ENCODE results near the gene ZDHHC3. TPM values are rescaled to one million over a fixed set of nuclear protein-coding genes. Genes with fewer than 3 reads are reported as not detected.
A peak's percentile ranks its signal among the peaks of the same experiment; 100 is the strongest.

The ZDHHC3 gene, protein sequence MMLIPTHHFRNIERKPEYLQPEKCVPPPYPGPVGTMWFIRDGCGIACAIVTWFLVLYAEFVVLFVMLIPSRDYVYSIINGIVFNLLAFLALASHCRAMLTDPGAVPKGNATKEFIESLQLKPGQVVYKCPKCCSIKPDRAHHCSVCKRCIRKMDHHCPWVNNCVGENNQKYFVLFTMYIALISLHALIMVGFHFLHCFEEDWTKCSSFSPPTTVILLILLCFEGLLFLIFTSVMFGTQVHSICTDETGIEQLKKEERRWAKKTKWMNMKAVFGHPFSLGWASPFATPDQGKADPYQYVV
- 59.9 and 81.4 TPM in 2 replicates for total RNA-seq

DNA sequence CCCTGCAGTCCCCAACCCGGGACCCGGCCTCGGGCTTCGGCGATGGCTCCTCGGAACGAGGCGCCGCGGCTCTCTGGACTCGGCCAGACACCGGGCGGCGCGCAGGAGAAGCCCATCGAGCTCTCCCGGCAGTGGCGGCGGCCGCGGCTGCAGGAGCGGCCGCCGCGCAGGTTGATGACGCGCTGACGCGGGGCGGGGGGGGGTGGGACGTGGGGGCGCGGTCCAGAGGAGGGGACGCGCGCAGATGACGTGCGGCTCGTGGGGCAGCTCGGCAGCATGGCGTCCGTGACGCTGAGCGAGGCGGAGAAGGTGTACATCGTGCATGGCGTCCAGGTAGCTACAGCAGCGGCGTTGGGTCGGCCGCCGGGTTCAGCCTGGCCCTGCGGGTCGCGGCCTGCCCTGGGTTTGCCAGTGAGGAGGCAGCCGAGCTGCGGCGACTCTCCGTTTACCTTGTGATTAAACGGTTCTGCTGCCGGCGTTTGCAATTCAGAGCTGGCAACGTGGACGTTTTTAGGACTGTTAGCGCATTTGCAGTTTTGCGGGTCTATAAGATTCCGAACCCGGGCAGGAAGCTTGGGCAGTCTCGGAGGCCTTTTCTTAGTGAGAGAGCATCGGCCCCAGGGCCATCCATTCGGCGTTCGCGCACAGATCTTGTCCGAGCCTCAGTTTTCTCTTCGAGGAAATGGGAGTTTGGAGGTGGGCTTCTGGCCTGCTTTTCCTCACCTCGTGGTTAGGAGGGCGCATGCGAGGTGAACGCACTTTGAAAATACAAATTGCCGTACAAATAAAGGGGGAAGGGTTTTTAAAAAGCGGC, at the start of gene ZDHHC3, which contains the start of gene EXOSC7:
ZDHHC3 (minus strand) TSS at position 173 of the 814 bp plus-strand sequence. CDS start 16,738 bp downstream, outside the sequence.
EXOSC7 (plus strand) TSS at position 243 of the 814 bp plus-strand sequence; CDS start at position 277, 34 bp downstream.
- DNase-seq (ENCODE audit: low read depth) = peak; percentile 56

DNA sequence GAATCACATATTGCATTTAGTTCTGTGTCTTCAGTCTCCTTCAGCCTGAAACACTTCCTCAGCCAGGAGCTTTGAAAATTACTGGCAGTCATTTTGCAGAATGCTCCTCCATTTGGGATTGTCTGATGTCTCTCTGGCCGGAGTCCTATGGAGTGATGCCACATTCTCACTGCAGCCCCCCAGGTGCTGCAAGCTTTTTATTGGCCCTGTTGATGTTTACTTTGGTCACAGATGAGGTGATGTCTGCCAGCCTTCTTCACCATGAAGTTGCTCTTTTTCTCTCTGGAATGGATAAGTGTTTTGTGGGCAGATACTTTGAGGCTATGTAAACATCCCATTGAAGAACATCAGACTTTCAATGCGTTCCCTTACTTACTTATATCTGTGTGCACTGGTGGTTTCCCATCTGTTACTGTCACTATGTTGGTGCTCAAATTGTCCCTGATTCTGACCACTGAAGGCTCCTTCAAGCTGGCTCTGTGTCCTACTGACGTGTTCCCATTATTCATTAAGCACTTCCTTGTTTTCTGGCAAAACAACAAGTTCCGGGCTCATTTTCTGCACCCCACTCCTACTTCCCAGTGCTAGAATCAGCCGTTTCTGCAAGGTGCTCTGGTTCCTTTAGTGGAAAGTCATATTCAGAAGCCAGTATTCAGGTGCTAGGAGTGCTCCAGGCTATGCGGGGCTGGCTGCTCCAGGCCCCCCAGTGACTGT, 48.7 kb upstream of the ZDHHC3 start:
- DNase-seq (ENCODE audit: low read depth) = no peak

DNA sequence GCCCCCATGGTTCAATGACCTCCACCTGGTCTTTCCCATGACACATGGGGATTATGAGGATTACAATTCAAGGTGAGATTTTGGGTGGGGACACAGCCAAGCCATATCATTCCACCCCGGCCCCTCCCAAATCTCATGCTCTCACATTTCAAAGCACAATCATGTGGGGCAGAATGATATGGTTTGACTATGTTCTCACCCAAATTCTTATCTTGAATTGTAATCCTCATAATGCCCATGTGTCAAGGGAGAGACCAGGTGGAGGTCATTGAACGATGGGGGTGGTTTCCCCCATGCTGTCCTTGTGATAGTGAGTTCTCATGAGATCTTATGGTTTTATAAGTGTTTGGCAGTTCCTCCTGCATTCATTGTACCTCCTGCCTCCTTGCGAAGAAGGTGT, 47.7 kb upstream of the ZDHHC3 start:
- no peak for DNase-seq (ENCODE audit: low read depth)

DNA sequence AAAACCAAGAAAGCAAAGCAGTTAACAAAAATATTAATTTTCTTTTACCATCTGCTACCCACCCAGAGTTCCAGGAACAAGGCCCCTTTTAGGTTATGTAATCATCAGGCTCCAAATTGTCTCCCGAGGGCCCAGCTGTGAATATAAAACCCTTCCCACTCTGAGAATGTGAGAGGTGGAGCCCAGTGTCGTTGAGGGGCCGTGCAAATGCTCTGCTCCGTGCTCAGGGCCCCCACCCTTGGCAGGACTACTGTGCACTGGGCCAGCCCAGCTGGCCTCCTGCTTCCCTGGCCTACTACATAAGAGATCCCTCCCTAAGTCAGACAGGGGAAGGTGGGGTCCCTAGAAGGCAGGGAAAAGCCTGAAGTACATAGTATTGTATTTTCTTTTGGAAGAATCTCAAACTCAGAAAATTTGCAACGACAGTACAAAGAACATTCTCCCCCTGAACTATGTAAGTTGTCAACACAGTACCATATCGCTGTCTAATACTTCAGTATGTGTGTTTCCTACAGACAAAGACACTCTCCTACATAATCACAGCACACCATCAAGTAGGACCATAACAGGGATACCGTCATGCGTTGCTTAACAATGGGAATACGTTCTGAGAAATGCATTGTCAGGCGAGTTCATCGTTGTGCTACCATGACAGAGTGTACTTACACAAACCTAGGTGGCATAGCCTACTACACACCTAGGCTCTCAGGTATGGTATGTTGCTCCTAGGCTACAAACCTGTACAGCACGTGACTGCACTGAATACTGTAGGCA, 45.7 kb upstream of the ZDHHC3 start:
- no peak for DNase-seq (ENCODE audit: low read depth)

DNA sequence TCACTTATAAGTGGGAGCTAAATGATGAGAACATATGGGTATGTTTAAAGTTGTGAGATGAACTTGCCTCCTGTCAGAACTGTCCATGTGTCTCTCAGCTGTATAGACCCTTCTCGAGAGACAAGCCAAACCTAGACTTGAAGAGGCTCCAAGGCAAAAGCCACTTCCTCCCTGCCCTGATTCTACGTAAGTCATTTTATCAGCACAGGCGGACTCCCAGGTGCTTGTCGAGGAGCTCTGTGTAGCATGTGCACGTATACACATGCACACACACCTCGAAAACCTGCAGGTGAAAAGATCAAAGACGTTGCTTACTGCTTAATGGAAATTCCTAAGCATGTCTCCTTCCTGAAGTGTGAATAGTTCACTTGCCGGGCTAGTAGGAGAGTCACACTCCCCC, 44.6 kb upstream of the ZDHHC3 start:
- DNase-seq (ENCODE audit: low read depth) = no peak

DNA sequence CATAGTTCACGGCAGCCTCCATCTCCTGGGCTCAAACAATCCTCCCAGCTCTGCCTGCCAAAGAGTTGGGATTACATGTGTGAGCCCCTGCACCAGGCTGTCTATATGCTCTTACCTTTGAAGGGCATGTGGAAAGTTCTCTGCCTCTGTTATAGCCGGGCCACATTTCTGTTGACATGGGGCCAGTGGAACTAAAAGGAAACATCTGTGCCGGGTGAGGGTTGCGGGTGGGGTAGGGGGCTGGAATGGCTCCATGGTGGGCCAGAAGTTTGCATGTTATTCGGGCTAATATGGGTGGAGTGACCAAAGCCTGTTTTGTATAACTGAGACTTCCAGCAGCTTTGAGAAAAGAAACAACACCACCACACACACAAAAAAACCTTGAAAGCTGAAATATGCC, 41.8 kb upstream of the ZDHHC3 start:
- no peak for DNase-seq (ENCODE audit: low read depth)

DNA sequence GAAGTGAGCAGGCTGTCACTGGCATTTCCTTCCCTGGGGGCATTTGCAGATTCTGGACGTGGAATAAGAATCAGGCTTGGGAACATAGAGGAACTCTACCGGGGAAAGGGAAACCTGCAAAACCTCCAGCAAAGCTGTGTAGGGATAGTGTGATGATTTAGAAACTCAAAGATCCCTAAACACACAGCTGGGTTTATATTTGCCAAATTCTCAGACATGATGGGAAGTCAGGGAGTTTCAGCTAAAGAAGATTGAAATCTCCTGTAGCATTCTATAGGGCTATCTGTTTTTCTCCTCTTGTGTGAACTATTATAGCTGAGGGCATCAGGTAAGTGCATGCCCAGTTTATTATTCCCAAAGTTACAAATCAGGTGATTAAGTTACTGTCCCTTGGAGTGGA, 40.9 kb upstream of the ZDHHC3 start:
- DNase-seq (ENCODE audit: low read depth) = no peak

DNA sequence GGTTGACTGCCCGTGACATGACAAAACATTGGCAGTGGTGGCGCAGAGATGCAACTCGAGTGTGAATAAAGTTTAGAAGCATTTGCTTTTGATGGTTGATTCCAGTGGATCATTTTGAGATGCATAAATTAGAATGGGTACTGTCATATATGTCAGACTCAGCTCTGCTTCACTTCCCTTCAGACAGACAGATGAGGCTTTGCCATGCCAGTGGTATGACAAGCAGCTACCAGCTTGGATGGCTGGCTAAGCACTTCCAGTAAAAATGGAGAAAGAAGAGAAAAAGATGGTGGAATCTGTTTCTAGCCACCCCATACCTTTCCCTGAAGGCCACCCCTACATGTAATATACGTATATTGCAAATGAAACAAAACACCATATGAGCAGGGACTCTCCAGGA, 36.6 kb upstream of the ZDHHC3 start:
- no peak for DNase-seq (ENCODE audit: low read depth)

DNA sequence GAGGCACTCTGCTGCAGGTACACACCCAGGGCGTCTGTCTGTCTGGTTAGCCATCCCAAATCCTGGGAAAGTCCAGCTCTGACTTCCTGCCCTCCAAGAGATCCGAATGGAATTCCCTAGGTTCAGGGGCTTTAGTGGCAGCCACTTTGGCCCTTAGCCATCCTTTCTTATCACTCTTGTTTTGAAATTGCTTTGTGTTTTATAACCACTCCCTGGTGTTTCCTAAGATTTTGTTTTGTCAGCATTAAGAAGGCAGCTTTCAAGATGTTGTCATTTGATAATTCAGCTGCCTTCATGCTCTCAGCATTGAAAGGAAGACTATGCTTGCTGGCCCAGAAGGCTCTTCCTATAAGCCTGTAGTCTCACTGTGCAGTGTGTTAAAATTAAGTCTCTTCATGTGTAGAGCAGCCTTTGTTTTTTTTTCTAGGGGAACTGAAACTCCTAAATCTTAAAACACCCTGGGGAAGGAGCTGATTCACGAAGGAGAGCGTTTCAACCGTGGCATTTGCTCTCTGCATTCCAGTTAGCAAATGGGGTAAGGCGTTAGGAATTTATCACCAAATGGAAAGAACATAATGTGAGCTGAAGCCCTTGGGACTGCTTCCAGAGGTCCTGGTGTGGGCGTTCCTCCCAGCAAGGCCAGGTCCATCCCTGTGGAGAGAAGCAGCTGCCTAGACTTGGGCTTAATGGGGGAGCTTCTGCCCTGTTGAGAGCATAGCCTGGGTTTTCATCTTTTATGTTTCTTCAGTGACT, 36.0 kb upstream of the ZDHHC3 start:
- peak; percentile 94 for DNase-seq (ENCODE audit: low read depth)

DNA sequence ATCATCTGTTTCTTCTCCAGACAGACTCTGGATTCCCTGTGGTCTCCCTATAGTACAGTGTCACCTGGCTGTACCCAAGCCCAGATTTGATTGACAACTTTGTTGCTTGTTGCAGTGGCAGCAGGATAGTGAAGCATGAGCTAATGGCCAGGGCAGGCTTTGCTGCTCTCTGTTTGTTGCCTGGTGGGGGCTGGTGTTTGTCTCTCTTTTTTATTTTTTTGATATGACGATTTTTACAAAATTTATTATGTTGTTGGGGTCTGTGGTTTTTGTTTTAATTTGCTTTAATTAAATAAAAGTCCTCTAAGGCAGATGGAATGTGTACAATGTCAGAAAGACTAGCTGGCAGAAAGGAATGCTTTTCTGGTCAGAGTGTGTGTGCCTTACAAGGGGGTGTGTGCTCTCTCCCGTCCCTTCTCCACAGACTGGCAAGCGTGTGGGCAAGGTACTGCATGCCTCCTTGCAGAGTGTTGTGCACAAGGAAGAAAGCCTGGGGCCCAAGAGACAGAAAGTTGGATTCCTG, 34.9 kb upstream of the ZDHHC3 start:
- peak; percentile 94 for DNase-seq (ENCODE audit: low read depth)

DNA sequence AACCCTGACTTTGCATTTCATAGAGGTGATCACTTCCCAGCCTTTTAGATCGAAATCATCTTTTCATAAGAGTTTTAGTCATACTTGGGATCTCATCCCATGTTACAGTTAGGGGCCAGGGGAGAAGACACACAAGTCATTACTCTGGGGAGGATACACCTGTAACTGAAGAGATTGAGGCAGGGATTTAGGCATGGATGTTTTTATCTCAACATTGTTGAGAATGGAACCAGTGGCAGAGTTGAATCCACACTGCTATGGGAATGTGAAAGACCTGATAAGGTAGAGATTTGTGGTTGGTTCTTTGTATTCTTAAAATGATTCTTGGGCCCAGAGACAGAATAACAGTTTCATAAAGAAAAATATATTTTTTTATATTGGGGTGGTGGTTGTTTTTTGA, 33.9 kb upstream of the ZDHHC3 start:
- no peak for DNase-seq (ENCODE audit: low read depth)

DNA sequence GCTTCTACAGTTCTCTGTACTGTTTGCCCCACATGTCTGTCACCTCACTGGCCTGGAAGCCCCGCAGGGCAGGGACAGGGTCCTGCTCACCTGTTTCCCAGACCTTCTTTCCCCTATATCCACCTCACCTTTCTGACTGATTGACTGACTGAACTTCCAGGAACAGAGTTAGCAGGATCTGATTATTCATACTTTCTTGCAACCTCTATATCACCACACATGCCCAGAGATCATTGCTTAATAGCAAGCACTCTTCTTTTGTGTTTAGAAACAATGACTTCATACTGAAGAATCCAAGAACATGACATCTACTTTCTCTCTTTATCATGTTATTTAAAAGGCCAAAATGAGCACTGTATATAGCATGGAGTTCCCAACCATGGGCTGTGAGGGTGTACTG, 32.1 kb upstream of the ZDHHC3 start:
- DNase-seq (ENCODE audit: low read depth) = peak; percentile 67

DNA sequence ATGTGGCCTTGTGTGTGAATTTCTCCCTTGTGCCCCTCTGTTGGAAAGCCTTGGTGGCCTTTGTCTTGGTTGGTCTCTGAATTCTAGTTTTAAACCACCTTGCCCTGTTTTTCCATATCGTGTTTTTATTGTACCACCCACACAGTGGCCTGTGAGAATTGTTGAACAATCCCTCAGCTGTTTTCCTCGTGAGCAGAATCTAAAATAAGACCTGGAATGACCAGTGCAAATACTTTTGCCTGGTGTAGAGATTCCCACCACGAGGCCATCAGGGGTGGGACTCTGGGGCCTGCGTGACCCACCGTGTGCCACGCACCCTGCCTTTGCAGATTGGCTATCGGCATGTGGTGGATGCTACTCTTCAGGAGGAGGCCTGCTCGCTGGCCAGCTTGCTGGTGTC, 31.1 kb upstream of the ZDHHC3 start:
- DNase-seq (ENCODE audit: low read depth) = no peak

DNA sequence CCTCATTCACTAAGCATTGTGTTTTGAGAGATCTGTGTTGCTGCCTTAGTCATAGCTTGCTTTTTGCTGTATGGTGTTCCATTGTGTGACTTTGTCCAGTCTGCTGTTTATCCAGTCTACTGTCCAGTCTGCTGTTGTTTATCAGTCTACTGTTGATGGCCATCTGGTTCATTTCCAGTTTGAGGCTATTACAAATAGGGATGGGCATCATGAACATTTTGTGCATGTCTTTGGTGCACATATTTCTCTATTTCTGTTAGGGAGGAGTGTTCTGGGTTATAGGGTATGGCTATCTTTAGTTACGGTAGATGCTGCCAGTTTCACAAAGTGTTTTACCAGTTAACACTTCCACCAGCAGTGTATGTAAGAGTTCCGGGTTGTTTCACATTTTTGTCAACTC, 27.9 kb upstream of the ZDHHC3 start:
- DNase-seq (ENCODE audit: low read depth) = no peak

DNA sequence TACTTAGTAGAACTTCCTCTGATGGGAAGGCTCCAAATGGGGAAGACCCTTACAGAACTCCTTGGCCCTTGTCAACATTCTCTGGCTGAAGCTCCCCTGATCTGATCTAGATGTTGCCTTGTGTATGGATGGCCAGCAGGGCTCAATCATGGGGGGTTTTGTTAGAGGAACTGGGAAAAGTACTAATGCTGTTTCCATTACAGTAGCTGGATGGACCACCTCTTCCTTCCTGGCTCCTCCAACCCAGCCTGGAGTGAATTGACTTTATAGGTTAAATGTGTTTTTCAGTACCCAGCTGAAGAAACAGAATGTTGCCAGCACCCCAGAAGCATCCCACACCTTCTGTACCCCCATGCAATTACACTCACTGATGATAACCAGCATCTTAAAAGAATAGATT, 27.4 kb upstream of the ZDHHC3 start:
- DNase-seq (ENCODE audit: low read depth) = no peak

DNA sequence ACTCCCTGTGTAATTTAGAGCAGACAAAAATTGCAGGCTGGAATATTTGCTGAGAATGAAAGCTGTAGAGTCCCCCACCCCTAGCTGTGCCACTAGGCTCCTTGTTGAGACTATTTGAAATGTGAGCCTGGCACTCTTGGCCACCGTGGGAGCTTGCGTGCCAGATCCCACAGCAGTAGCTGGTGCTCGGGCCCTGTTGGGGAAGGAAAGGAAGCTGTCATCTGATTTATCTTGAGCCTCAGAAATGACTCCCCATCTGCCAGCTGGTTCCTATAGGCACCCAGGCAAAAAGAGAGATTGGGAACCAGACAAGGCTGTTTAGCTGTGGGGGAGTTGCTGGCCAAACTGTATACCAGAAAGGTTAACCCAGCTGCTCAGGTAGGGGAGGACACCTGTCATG, 26.7 kb upstream of the ZDHHC3 start:
- DNase-seq (ENCODE audit: low read depth) = no peak

DNA sequence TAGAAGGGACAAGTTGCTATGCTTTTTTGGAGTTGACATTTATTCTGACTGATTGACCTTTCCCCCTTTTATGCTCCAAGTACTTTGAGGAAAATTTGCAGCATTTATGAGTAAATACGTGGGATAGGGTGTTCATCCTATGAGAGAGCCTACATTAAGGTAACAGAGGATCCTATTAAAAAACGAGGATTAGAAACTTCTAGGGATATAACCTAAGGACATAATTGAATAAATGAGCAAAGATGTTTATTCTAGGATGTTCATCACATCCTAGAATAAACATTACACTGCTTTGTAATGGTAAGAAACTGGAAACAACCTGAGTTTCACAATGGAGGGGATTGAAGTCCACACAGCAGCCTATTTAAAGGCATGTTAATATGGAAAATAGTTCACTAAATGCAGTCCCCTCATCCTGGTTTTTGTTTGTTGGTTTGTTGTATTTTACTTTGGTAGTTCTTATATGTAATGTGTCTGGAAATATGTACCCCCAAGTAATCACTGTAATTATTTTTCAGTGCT, 26.2 kb upstream of the ZDHHC3 start:
- no peak for DNase-seq (ENCODE audit: low read depth)

DNA sequence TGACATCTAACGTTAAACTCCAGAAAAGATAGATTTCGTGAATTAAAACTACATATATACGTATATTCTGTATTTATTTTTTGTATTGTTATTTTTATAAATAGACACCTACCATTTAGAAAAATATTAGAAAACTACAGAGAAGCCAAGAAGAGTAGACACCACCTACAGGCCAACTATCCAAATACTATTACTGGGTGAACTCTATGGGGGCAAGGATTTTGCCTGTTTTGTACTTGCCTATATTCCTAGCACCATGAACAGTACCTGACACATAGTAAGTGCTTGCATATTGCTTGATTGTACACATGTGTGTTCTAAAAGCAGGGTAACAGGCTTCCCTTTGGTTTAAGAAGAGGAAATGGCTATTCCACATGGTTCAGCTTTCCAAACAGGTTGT, 25.8 kb upstream of the ZDHHC3 start:
- no peak for DNase-seq (ENCODE audit: low read depth)

DNA sequence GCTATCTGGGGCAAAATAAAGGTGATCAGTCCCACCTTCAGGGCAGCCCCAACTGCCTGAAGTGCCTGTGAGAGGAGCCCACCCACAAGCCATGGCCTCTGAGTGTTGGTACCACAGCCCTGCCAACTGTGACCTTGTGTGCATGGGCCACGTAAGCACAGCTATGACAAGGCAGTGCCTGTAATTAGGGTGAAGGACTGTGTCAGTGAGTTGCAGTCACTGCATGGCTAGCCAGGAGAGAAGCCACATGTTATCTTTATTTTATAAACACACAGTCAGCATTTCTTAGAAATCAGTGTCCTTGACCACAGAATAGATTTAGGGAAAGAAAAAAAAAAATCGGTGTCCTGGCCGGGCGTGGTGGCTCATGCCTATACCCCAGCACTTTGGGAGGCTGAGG, 24.8 kb upstream of the ZDHHC3 start:
- no peak for DNase-seq (ENCODE audit: low read depth)

DNA sequence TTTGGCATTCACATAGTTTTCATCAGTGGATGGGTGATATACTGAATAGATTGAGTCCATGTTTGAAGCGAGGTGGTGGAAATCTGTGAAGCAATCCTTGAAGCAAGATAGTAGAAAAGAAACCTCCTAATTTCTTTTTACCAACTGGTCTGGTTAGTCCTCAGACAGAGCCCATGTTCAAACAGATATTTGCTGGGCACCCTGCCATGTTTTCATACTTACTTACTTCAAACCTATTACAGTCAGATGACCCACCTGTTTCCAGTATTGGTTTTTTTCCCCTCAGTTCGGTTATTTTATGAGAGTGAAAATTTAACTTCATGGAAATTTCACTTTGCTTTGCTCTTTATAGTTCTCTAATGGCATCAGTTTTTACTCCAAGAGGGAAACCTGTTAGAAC, 23.8 kb upstream of the ZDHHC3 start:
- DNase-seq (ENCODE audit: low read depth) = no peak

DNA sequence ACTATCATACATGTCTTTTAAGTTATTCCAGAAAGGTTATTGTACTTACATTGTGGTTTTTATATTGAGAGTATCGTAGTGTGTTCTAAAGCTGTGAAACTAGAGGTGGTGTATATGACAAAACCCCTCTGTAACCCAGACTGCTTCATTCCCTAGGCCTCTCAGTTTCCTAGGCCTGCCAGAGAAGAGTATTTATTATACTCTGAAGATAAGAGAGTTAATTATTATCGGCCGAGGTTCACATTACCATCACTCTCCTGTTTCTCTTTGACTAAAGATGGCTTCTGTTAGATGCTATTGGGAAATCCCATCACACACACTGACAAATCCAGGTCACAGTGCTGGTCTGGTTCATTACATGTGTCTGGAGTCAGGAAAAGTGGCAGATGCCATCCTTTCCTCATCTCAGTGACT, 20.6 kb upstream of the ZDHHC3 start:
- peak; percentile 47 for DNase-seq (ENCODE audit: low read depth)
